Motor neuron (in vitro differentiated cells): ENCODE results near the gene SPTY2D1. TPM values are rescaled to one million over a fixed set of nuclear protein-coding genes. Genes with fewer than 3 reads are reported as not detected.
A peak's percentile ranks its signal among the peaks of the same experiment; 100 is the strongest.
"Not testable (repeated sequence)": the region's sequence is repeated elsewhere in the genome, so short reads cannot be mapped to it uniquely, and the experiment has no call there.

Source experiments
- ATAC-seq, 8 experiments: fragments of 200-7000 bp; cut with Tn5 transposase; replicated peaks in 6 of 8; 2 replicates each; pipeline ENCODE4 v1.8.0; 2021; ENCODE audit warnings: mild to moderate bottlenecking in 8 of 8, moderate library complexity in 8 of 8
- H3K27ac ChIP-seq, 2 donors: fragments of 250-450 bp; sonication (Bioruptor Pico); 2 replicates each; pipeline ENCODE4 v1.9.0; 2021; ENCODE audit warnings: antibody characterized with exemption in 2 of 2, mild to moderate bottlenecking in 2 of 2, moderate library complexity in 1 of 2
- H3K4me1 ChIP-seq, 2 donors: fragments of 250-450 bp; sonication (Bioruptor Pico); replicated peaks in 1 of 2; 2 replicates each; pipeline ENCODE4 v1.6.1; 2021; ENCODE audit warnings: antibody characterized with exemption in 2 of 2, mild to moderate bottlenecking in 2 of 2, moderate library complexity in 1 of 2
- H3K4me3 ChIP-seq, 5 donors: fragments of 250-450 bp; sonication (Bioruptor Pico); 2 replicates each; pipeline ENCODE4 v1.9.0; 2021; ENCODE audit warnings: antibody characterized with exemption in 5 of 5, mild to moderate bottlenecking in 5 of 5, moderate library complexity in 4 of 5
- WGBS, 10 experiments: fragments of 450-650 bp; shearing (Covaris generic); methylation state at CpG; one replicate each; pipeline ENCODE4 v1.0.0; 2022; 5-methylcytosine and 5-hydroxymethylcytosine counted together
- in situ Hi-C, 9 experiments: fragments of 400-800 bp; cut with MboI; loops; one replicate each; pipeline ENCODE4 v1.15.0; 2021; ENCODE audit warnings: low sequenced_read_pairs in 9 of 9, low pct_unique_long_range_greater_than_20kb in 2 of 9; ENCODE audit not compliant: unreplicated experiment in 9 of 9
- total RNA-seq, 8 experiments: library from RNA; unstranded; fragments of 300-600 nt; gene quantifications; 2 replicates each; pipeline versions ENCODE4 v1.2.3 to v1.2.4, GENCODE V29; 2022

SPTY2D1 gene
- total RNA-seq, 8 experiments from 2014 or later: 11.2 to 27.0 (median 16.5) TPM

DNA sequence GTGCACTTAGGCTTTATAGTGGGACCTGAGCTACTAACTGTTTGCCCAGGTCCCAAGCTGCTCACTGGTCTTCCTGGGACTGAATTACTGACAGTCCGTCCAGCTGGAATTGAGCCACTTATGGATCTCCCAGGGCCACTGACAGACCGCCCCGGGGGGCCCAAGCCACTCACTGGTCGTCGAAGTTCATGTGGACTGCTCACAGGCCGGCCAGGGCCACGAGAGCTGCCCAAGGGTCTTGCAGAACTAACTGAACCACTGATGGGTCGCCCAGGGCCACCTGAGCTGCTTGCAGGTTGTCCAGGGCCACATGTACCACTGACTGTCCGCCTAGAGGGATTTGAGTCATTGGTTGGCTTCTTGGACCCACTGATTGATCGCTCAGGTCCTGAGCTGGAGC lies 19.5 kb downstream of the SPTY2D1 start:
- H3K4me1 ChIP-seq: no peaks in the 10 kb centered on the region
- H3K4me3 ChIP-seq: no peak overlapping the region
- no peak for ATAC-seq
- in situ Hi-C loops: no loop called here
- H3K27ac ChIP-seq: no peak overlapping the region
- WGBS, 10 experiments: 97 to 100% (median 100%) methylated on average over 1 to 6 of the region's 10 CpGs; no CpG with 5 or more reads in 5 of the 10 experiments

DNA sequence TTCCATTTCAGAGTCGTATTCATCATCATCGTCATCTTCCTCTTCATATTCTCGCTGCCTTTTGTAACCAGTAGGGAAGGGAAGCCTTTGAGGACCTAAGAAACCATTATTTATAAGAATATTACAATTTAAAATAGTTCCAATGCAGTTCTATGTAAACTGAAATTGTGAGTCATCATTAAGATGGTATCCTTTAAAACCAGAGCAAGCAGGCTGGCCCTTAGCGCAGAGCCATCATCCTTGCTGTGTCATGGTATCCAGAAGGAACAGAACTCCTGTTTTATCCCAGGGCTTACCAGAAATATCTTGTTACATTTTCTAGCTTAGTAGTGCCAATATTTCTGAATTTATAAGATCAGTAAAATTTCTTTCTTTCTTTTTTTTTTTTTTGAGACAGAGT lies 21.7 kb downstream of the SPTY2D1 start:
- WGBS, 10 experiments: 69 to 100% (median 83%) methylated on average over 2 to 4 of the region's 4 CpGs
- H3K27ac ChIP-seq: no peak overlapping the region
- no peak for ATAC-seq
- no peaks in the 10 kb centered on the region for H3K4me1 ChIP-seq
- in situ Hi-C loops: no loop called here
- H3K4me3 ChIP-seq: no peak overlapping the region

DNA sequence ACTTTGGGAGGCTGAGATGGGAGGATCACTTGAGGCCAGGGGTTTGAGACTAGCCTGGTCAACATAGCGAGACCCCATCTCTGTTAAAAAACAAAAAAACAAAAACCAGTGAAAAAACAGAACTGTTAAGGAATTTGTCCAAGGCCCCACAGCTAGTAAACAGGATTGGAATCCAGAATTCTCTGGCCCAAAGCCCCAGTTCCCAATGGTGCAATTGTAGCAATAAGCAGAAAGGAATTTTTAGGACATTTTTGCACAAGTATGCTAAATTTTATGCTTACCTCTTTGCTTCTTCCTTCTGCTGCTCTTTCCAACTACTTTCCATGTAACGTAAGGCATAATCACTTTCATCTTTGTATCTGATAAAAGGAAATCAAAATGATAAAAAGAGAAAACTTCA lies 22.9 kb downstream of the SPTY2D1 start:
- H3K4me3 ChIP-seq: no peak overlapping the region
- no peak for ATAC-seq
- no peaks in the 10 kb centered on the region for H3K4me1 ChIP-seq
- 78 to 100% (median 100%) methylated on average over 1 to 2 of the region's 2 CpGs; no CpG with 5 or more reads in 1 of the 10 experiments for WGBS, 10 experiments
- in situ Hi-C loops: no loop called here
- H3K27ac ChIP-seq: no peak overlapping the region

DNA sequence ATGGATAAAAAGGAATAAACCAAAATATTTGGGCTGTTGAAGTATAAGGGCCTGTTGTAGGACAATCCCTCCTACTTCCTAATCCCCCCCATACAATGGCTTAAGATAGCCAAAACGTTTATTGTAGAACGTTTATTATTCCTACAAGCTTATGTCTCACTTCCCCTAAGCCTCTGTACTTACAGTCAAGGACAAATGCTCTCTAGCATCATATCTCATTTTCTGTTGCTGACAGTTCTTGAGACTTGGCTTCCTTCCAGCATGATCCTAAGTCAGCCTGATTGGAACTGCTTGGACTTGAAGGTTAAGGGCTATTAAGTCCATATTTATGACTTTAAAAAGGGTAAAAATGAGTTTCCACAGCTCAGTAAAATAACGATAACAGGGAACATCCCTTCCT lies 25.8 kb downstream of the SPTY2D1 start:
- ATAC-seq: no peak
- Histone ChIP-seq H3K27ac (no peak overlapping the region), H3K4me1 (no peaks in the 10 kb centered on the region), H3K4me3 (no peak overlapping the region)
- in situ Hi-C loops: no loop called here
- 52 to 100% (median 94%) methylated on average over 1 to 3 of the region's 3 CpGs; no CpG with 5 or more reads in 1 of the 10 experiments for WGBS, 10 experiments

DNA sequence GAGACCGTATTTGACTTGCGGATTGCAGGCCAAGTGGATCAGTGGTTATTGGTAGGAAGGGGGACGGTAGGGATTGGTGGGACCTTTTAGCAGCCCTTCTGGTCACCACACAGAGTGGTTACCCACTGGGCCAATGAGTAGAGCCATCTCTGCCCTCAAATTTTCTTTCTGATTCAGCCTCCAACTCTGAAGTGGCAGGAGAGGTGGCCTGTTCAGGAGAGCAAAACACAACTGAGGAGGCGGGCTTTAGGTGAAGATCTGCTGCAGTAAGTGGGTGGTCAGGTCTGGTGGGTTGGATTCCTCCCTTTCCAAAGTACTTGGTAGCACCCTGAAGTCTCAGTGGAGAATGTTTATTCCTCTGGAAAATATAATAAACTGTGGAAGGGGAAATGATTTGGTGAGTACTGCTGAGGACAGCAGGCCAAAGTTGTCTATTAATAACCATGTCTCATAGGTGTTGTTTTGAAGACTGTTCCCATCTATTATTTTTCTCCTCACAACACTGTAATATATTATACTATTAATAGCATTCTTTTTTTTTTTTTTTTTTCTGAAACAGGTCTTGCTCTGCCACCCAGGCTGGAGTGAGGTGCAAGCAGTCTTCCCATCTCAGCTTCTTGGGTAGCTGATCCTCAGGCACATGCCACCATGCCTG lies 33.1 kb downstream of the SPTY2D1 start:
- WGBS, 10 experiments: 70 to 100% (median 96%) methylated on average over 1 to 3 of the region's 4 CpGs; no CpG with 5 or more reads in 4 of the 10 experiments
- H3K4me3 ChIP-seq: no peak overlapping the region
- no peaks in the 10 kb centered on the region for H3K4me1 ChIP-seq
- ATAC-seq: no peak
- in situ Hi-C loops: no loop called here
- H3K27ac ChIP-seq: no peak overlapping the region

DNA sequence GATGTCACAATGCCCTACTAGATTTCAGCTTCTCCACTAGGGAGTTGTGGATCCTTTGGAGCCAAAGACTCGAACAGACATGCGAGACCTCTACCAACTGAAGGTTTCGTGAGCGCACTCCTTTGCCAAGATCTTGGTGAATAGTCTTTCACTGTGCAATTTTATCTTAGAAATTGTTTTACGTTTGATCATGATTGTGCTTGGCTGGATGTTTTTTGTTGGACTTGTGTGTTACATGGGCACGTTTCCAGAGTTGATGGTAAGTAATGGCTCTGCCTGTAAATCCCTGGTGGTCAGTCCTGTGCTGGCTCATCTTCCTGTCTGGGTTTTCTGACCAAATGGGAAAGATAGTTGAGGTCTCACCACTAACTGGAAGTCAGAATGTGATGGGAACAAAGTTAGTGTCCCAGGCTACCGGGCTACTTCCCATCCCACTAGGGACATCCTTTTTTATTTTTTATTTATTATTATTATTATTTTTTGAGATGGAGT lies 34.4 kb downstream of the SPTY2D1 start, which contains the start of gene MISFA:
MISFA (plus strand) TSS at position 51 of the 492 bp plus-strand sequence; CDS start at position 191, 140 bp downstream.
- in situ Hi-C loops: no loop called here
- H3K4me3 ChIP-seq: no peak within 1 kb of the TSS
- 80 to 100% (median 93%) methylated on average over 2 to 7 of the region's 7 CpGs; no CpG with 5 or more reads in 4 of the 10 experiments for WGBS, 10 experiments
- ATAC-seq: no peak
- H3K4me1 ChIP-seq: no peaks in the 10 kb centered on the region
- no peak within 1 kb of the TSS for H3K27ac ChIP-seq

DNA sequence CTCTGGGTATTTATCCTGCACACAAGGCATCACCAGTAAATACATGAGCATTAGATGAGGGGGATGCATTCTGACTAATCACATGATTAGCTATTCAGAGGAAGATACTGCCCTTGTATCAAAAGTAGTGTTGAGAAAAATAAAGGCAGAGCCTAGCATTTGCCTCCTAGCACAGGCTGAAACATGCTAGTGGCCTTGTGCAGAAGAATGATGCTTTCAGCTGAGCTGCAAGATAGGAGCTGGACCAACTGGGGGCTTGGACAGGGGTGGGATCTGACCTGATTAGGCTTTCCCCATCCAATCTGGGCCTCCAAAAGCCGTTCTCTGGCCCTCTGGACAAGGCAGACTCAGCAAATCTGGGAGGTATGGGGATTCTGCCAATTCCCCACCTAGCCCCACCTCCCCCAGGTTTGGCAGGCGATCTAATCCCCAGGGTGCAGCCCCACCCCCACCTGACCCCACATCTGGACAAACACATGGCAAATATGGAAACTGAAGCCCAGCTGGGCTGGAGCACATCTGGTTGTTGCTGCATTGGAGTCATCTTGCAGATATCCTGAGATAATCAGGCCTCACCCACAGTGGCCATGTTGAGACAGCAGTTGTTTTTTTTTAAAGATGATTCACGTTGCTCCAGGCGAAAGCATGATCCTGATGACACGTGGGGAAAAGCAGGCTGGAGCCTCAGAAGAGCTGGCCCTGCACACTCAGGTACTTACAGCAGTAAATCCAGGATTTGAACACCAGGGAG lies 39.0 kb downstream of the SPTY2D1 start:
- in situ Hi-C loops: no loop called here
- ATAC-seq: peak in 4 of 8 experiments; percentile 11 to 75 (median 60)
- H3K4me3 ChIP-seq: no peak overlapping the region
- H3K4me1 ChIP-seq: peaks cover 3 to 5% of the 10 kb centered on the region in 2 donors
- WGBS, 10 experiments: 10 to 63% (median 40%) methylated on average over 2 to 3 of the region's 5 CpGs; no CpG with 5 or more reads in 7 of the 10 experiments
- H3K27ac ChIP-seq: no peak overlapping the region

DNA sequence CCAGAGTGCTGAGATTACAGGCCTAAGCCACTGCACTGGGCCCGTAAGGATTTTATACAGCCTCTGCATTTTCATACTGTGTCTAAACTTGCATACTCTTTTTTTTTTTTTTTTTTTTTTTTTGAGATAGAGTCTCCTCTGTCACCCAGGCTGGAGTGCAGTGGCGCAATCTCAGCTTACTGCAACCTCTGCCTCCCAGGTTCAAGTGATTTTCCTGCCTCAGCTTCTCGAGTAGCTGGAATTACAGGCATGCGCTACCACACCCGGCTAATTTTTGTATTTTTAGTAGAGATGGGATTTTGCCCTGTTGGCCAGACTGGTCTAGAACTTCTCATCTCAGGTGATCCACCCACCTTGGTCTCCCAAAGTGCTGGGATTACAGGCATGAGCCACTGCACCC lies 40.1 kb downstream of the SPTY2D1 start:
- peaks cover 11 to 12% of the 10 kb centered on the region in 2 donors for H3K4me1 ChIP-seq
- ATAC-seq, H3K4me3 ChIP-seq, in situ Hi-C loops, H3K27ac ChIP-seq: not testable (repeated sequence)
- WGBS, 10 experiments: 80 to 100% (median 97%) methylated on average over 1 to 5 of the region's 5 CpGs; no CpG with 5 or more reads in 2 of the 10 experiments

DNA sequence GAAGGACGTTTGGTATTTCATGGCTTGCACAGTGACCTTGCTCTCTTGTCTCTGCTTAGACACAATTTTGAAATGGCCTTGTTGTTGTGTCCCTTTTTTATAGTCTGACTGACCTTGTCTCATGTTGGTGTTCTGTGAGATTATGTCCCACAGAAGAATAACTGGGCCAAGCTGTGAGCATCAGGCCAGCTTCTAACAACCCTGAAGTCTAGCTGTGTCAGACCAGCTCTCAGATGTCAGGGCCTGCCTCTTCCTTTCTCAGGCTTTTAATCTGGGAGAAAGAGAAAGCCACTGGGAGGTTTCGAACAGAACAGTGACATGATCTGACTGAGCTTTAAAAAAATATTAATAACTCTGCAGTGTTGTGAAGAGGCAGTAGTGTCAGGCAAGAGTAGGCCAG lies 43.6 kb downstream of the SPTY2D1 start:
- Histone ChIP-seq H3K27ac (no peak overlapping the region), H3K4me3 (no peak overlapping the region), H3K4me1 (peaks cover 15 to 17% of the 10 kb centered on the region in 2 donors)
- ATAC-seq: no peak
- WGBS, 10 experiments: 14 to 100% (median 72%) methylated on average over 1 to 2 of the region's 2 CpGs; no CpG with 5 or more reads in 3 of the 10 experiments
- in situ Hi-C loops: no loop called here

DNA sequence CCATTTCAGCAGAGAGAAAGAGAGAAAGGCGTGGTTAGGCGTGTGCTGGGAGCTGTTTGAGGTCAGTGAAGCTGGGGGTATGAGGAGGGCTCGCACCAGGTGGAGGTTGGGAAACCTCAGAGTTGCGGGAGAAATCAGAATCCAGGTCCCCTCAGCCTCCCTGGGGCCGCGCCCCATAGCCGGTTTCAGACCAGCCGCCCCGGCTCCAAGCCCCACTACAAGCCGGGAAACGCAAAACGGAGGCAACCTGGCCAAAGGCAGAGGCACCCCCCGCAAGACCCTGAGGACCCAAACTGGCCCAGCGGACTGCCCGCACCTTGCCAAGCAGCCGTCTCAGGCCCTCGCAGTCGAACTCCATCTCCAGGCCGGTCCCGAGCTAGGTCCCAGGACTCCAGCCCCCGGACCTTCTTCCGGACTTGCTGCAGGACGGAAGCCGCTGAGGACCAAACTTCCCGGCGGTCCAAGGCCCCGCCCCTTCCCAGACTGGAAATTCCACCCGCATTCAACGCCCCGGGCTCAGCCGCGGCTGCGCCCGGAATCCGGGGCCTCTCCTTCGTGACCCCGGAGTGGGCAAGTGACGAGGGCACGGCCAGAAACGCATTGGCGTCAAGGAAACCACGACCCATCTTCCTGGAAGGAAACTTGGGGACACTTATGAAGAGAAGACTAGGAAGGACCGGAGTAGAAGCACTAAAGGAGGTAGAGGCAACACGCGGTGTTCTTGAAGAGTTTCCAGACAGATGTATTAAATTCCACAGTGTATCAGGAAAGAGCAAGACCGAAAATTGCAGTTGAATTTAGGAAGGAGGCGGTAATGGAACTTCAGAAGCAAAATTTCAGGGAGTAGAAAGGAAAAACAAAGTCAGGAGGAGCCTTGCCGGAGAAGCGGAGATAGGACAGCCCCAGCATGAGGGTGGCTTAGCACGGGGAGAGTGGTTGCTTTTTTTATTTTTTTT lies 45.6 kb downstream of the SPTY2D1 start, which contains the start of gene UEVLD:
UEVLD (minus strand) TSS at position 438 of the 956 bp plus-strand sequence; CDS start at position 358, 80 bp downstream.
- peak; percentile 78 to 96 (median 93) for ATAC-seq
- 0 to 5% (median 1%) methylated on average over 2 to 40 of the region's 50 CpGs; no CpG with 5 or more reads in 1 of the 10 experiments for WGBS, 10 experiments
- H3K4me1 ChIP-seq: peaks cover 15 to 17% of the 10 kb centered on the region in 2 donors
- peak within 1 kb of the TSS; percentile 91 to 98 (median 94) for H3K4me3 ChIP-seq
- in situ Hi-C loops: no loop called here
- H3K27ac ChIP-seq: peak within 1 kb of the TSS in 1 of 2 donors; percentile 66

DNA sequence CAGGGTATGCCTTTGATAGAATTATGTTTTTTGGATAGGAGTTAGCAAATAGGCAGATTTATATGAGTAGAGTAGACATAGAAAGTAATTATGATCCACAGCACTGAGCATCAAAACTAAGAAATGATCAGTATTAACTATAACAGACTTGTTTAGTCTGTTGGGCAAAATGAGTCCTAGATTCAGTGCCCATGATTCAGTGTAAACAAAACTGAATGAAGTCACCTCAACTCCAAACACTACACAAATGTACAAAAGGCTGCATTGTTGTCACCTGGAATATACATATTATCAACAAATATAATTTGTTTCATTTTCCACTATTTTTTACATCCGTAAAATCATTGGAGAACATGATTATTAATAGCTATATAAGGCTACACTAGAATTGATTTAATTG lies 52.3 kb downstream of the SPTY2D1 start:
- ATAC-seq: no peak
- H3K27ac ChIP-seq: no peak overlapping the region
- WGBS, 10 experiments: 80 to 100% (median 94%) methylated on average over 1 of the region's 1 CpG; no CpG with 5 or more reads in 4 of the 10 experiments
- in situ Hi-C loops: no loop called here
- no peaks in the 10 kb centered on the region for H3K4me1 ChIP-seq
- H3K4me3 ChIP-seq: no peak overlapping the region

DNA sequence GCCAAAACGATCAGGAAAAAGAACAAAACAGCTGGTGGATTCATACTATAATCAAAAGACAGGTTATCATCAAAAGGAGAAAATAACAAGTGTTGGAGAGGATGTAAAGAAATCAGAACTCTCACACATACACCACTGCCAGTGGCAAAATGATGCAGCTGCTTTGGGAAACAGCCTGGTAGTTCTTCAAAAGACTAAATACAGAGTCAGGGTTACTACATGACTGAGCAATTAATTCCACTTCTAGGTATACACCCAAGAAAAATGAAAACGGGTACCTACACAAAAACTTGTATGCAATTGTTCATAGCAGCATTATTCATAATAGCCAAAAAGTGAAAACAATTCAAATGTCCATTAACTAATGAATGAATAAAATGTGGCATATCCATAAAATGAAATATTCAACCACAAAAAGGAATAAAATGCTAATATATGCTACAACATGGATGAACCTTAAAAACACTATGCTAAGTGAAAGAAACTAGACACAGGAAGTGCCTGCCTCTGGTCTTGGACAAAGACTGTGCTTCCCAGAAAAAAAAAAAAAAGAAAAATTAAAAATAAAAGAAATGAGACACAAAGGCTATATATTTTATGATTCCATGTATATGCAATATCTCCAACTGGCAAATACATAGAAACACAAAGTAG lies 53.9 kb downstream of the SPTY2D1 start:
- peak in 3 of 8 experiments; percentile 81 to 88 (median 88) for ATAC-seq
- Histone ChIP-seq H3K27ac (no peak overlapping the region), H3K4me3 (no peak overlapping the region), H3K4me1 (no peaks in the 10 kb centered on the region)
- 0 to 94% (median 55%) methylated on average over 2 of the region's 2 CpGs; no CpG with 5 or more reads in 2 of the 10 experiments for WGBS, 10 experiments
- in situ Hi-C loops: no loop called here
